ENCODE measurements around the gene LZTS2. TPM values are rescaled to one million over a fixed set of nuclear protein-coding genes. Genes with fewer than 3 reads are reported as not detected.
"Not testable (repeated sequence)": the region's sequence is repeated elsewhere in the genome, so short reads cannot be mapped to it uniquely, and the experiment has no call there.

Gene LZTS2
- total RNA-seq, 2 experiments from 2014 or later: 12.6 to 12.7 TPM

DNA sequence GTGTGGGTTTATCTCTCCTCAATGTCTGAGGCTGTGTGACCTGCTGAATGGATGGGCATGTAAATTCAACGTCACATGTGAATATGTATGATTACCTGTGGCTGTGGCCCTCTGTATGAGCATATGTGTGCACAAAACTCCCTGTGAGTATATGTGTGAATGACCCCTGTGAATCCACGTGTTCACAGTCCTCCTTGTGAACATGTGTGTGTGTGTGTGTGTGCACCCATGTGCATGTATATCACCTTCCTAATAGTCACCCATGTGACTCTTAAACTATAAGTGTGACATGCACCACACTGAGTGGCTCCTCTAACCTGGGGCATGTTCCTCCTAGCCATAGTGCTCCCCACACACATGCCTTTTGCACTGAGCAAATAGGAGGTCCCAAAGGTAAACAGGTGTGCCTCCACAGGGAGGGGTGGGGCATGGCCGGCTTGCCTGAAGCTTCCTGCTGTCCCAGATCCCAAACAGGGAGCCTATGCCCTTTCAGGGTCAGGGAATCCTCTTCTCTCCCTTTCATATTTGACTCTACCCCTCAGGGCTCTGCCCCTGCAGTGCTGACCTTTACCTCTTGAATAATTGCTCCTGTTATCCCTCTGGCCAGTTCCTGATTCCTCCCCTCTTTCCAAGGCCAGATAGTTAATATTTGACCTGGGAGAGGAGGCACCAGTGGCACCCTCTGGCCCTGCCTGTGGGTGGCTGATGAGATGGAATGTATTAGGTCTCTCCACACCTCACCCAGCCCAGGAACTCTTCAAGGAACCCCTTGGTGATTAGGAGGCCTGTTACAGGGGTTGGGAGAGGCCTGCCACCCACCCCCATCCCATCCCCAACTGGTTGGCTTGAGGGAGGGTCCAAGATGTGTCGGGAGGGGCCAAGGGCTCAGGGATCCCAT, 28.4 kb upstream of the LZTS2 start:
- CTCF ChIA-PET: no interaction called here
- Mint-ChIP-seq H3K9me3 (ENCODE audit: low read depth) (no peaks in the 10 kb centered on the region), H3K4me1 (peaks cover 7% of the 10 kb centered on the region), H3K4me3 (no peak overlapping the region), H3K27ac (no peak overlapping the region), H3K27me3 (no peaks in the 10 kb centered on the region), H3K36me3 (no peaks in the 10 kb centered on the region)
- DNase-seq (no peak), ATAC-seq (no peak)

DNA sequence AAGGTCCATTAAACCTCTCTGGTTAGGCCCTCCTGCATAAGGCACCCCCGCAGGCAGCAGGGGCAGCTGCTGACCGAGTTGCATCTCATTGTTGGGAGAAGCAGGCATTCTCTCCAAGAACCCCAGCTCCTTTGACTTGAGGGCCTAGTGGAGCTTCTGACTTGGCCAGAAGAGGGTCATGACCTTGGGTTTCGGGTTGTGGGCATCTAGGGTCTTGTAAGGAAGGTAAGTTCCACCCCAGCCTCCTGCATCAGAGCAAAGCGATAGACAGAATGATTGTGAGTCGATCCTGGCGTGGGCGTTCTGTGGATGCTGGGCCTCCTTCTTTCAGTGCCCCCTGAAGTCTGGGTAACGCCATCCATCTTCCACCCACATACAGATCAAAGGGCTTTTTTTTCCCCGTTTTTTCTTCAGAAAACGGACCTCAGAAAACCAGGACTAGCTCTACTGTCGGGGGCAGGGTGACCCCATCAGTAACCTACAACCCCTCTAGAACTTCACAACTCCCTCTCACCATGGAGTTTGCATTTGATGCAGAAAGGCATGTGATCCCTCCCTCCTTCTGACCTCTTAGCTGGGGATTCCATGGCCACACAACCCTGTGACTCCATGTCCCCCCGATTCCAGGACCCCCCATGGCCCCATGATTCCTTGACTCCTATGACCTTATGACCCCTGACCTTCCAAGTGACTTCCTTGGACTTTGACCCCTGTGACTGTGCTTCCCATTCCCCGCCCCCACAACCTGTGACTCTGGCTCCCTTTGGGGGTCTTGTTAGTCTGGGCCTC, 27.3 kb upstream of the LZTS2 start:
- ATAC-seq: no peak
- Mint-ChIP-seq H3K4me3 (no peak overlapping the region), H3K4me1 (peaks cover 7% of the 10 kb centered on the region), H3K9me3 (ENCODE audit: low read depth) (no peaks in the 10 kb centered on the region), H3K27me3 (no peaks in the 10 kb centered on the region), H3K36me3 (no peaks in the 10 kb centered on the region), H3K27ac (no peak overlapping the region)
- DNase-seq: no peak
- CTCF ChIA-PET: interaction anchor here (1.0 kb wide), 1 partner anchor 26 kb away, joined by 3 read pairs; no protein-coding TSS in a partner anchor

DNA sequence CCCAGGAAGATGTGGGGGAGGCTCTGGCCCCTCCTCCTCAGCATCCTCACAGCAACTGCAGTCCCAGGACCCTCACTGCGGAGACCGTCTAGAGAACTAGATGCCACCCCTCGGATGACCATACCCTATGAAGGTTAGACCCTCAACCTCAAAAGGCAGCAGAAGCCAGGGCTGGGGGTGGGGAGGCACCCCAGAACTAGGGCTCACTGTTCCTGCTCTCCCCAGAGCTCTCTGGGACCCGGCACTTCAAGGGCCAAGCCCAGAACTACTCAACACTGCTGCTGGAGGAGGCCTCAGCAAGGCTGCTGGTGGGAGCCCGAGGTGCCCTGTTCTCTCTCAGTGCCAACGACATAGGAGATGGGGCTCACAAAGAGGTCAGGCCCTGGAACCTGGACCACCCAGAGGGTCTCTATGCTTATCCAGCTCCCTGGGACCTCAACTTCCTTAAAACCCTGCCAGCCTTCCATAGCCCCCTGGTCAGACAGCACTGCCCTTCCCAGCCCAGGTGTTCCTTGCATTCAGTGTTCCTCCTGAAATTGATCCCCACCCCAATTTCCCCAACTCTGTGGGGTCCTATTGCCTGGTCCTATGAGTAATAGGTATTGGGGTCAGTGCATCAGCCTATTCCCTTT, 26.6 kb upstream of the LZTS2 start:
- Mint-ChIP-seq H3K4me3 (no peak overlapping the region), H3K27me3 (no peaks in the 10 kb centered on the region), H3K36me3 (no peaks in the 10 kb centered on the region), H3K27ac (no peak overlapping the region), H3K4me1 (peaks cover 7% of the 10 kb centered on the region), H3K9me3 (ENCODE audit: low read depth) (no peaks in the 10 kb centered on the region)
- ATAC-seq: no peak
- CTCF ChIA-PET: interaction anchor here (1.0 kb wide), 1 partner anchor 25 kb away, joined by 3 read pairs; no protein-coding TSS in a partner anchor
- no peak for DNase-seq

DNA sequence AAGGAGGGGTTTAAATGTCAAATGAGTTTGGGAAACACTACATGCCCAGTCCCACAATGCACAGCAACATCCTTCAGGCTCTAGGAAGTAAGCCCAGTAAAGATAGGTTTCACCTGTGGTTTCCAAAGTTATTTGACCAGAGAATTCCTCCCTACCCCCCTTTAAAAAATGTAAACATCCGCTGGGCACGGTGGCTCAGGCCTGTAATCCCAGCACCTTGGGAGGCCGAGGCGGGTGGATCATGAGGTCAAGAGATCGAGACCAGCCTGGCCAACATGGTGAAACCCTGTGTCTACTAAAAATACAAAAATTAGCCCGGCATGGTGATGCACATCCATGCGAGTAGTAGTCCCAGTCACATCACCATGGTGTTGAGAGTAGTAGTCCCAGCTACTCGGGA, 24.2 kb upstream of the LZTS2 start:
- H3K4me3 Mint-ChIP-seq; H3K36me3 Mint-ChIP-seq; H3K4me1 Mint-ChIP-seq; ATAC-seq; H3K27ac Mint-ChIP-seq; H3K27me3 Mint-ChIP-seq; DNase-seq; H3K9me3 Mint-ChIP-seq (ENCODE audit: low read depth); CTCF ChIA-PET: not testable (repeated sequence)

GRCh38 chr10:100976906-100977305, 22.7 kb upstream of the LZTS2 start:
- CTCF ChIA-PET: no interaction called here
- ATAC-seq: no peak

DNA sequence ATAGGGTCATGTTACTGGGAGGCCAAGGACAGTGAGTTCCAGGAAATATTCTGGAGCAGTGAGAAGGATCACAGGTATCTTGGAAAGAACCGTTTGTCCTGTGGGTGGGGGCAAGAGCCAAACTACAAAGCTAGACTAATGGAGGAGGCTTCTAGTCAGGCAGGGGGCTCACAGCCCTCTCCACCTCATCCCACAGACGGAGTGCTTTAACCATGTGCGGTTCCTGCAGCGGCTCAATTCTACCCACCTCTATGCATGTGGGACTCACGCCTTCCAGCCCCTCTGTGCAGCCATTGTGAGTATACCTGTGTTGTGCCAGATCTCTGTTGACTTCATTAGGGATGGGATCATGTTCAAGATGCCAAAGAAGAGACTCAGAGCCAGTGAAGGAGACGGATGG, 22.2 kb upstream of the LZTS2 start:
- H3K4me3 Mint-ChIP-seq: no peak overlapping the region
- no peaks in the 10 kb centered on the region for H3K4me1 Mint-ChIP-seq
- no peak overlapping the region for H3K27ac Mint-ChIP-seq
- DNase-seq (peak; percentile 16), ATAC-seq (no peak)
- H3K36me3 Mint-ChIP-seq: no peaks in the 10 kb centered on the region
- CTCF ChIA-PET: no interaction called here
- no peaks in the 10 kb centered on the region for H3K9me3 Mint-ChIP-seq (ENCODE audit: low read depth)
- no peaks in the 10 kb centered on the region for H3K27me3 Mint-ChIP-seq

More at GRCh38 chr10:100976906-100977305, 22.7 kb upstream of the LZTS2 start:
- Mint-ChIP-seq H3K4me1 (no peaks in the 10 kb centered on the region), H3K36me3 (no peaks in the 10 kb centered on the region), H3K9me3 (ENCODE audit: low read depth) (no peaks in the 10 kb centered on the region), H3K27me3 (no peaks in the 10 kb centered on the region), H3K4me3 (no peak overlapping the region), H3K27ac (no peak overlapping the region)
- DNase-seq: peak; percentile 23

- DNase-seq: peak; percentile 34
- no peak overlapping the region for H3K4me3 Mint-ChIP-seq
- ATAC-seq: no peak
- H3K27me3 Mint-ChIP-seq: no peaks in the 10 kb centered on the region
- H3K36me3 Mint-ChIP-seq: no peaks in the 10 kb centered on the region
- CTCF ChIA-PET: no interaction called here
- no peaks in the 10 kb centered on the region for H3K9me3 Mint-ChIP-seq (ENCODE audit: low read depth)
- H3K4me1 Mint-ChIP-seq: no peaks in the 10 kb centered on the region
- no peak overlapping the region for H3K27ac Mint-ChIP-seq
Measured at GRCh38 chr10:100978121-100978900, 21.3 kb upstream of the LZTS2 start.

GRCh38 chr10:100978901-100979195, 20.8 kb upstream of the LZTS2 start:
- Mint-ChIP-seq H3K27me3 (no peaks in the 10 kb centered on the region), H3K9me3 (ENCODE audit: low read depth) (no peaks in the 10 kb centered on the region), H3K4me3 (no peak overlapping the region), H3K4me1 (no peaks in the 10 kb centered on the region), H3K36me3 (no peaks in the 10 kb centered on the region), H3K27ac (no peak overlapping the region)
- CTCF ChIA-PET: no interaction called here
- DNase-seq (no peak), ATAC-seq (no peak)

- Mint-ChIP-seq H3K4me3 (no peak overlapping the region), H3K27me3 (no peaks in the 10 kb centered on the region), H3K36me3 (no peaks in the 10 kb centered on the region), H3K4me1 (no peaks in the 10 kb centered on the region), H3K9me3 (ENCODE audit: low read depth) (no peaks in the 10 kb centered on the region), H3K27ac (no peak overlapping the region)
- CTCF ChIA-PET: no interaction called here
- DNase-seq (no peak), ATAC-seq (no peak)
Measured at GRCh38 chr10:100979791-100980272, 19.8 kb upstream of the LZTS2 start.

DNA sequence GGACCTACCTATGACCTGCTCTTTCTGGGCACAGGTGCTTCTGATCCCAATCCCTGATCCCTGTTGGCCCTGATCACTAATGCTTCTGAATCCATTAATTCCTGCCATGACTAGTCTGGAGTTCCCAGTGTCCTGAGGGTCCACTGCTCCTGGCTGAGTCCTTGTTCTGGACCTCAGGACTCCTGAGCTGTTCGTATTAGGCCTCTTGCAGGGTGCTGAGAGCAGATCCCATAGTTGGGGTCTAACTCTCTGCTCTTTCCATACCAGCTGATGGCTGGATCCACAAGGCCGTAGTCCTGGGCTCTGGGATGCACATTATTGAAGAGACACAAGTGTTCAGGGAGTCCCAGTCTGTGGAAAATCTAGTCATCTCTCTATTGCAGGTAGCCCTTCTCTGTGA, 19.3 kb upstream of the LZTS2 start:
- CTCF ChIA-PET: no interaction called here
- Mint-ChIP-seq H3K27ac (no peak overlapping the region), H3K4me1 (no peaks in the 10 kb centered on the region), H3K9me3 (ENCODE audit: low read depth) (no peaks in the 10 kb centered on the region), H3K36me3 (no peaks in the 10 kb centered on the region), H3K27me3 (no peaks in the 10 kb centered on the region), H3K4me3 (no peak overlapping the region)
- ATAC-seq: no peak
- peak; percentile 25 for DNase-seq

GRCh38 chr10:100980711-100981110, 18.9 kb upstream of the LZTS2 start:
- Mint-ChIP-seq H3K4me3 (no peak overlapping the region), H3K9me3 (ENCODE audit: low read depth) (no peaks in the 10 kb centered on the region), H3K27ac (no peak overlapping the region), H3K27me3 (no peaks in the 10 kb centered on the region), H3K36me3 (no peaks in the 10 kb centered on the region), H3K4me1 (peaks cover 2% of the 10 kb centered on the region)
- CTCF ChIA-PET: interaction anchor here (1.0 to 1.1 kb wide), 2 partner anchors 17 to 33 kb away, joined by 5 to 6 read pairs; no protein-coding TSS in a partner anchor
- ATAC-seq (no peak), DNase-seq (peak; percentile 38)

- DNase-seq (no peak), ATAC-seq (no peak)
- Mint-ChIP-seq H3K9me3 (ENCODE audit: low read depth) (no peaks in the 10 kb centered on the region), H3K4me1 (peaks cover 8% of the 10 kb centered on the region), H3K27me3 (no peaks in the 10 kb centered on the region), H3K27ac (no peak overlapping the region), H3K36me3 (no peaks in the 10 kb centered on the region), H3K4me3 (no peak overlapping the region)
- CTCF ChIA-PET: interaction anchor here (1.0 to 1.1 kb wide), 2 partner anchors 17 to 33 kb away, joined by 5 to 6 read pairs; no protein-coding TSS in a partner anchor
Measured at GRCh38 chr10:100981178-100981772, 18.3 kb upstream of the LZTS2 start.
